HUES64 (cell line): ENCODE data around the gene GPANK1.

Experiments
- H3K27ac ChIP-seq: 2 replicates; pipeline ENCODE4 v1.7.0; 2013; ENCODE audit warnings: low read depth, low read length, inconsistent platforms
- H3K27me3 ChIP-seq: 2 replicates; pipeline ENCODE4 v1.6.1; 2013; ENCODE audit warnings: mild to moderate bottlenecking, low read length; ENCODE audit not compliant: insufficient read depth
- H3K36me3 ChIP-seq: 2 replicates; pipeline ENCODE4 v1.6.1; 2013; ENCODE audit warnings: mild to moderate bottlenecking, low read length; ENCODE audit not compliant: insufficient read depth
- H3K4me1 ChIP-seq: 2 replicates; pipeline ENCODE4 v1.6.1; 2013; ENCODE audit warnings: mild to moderate bottlenecking, low read length, moderate library complexity; ENCODE audit not compliant: insufficient read depth
- H3K4me3 ChIP-seq: 2 replicates; pipeline ENCODE4 v1.5.1; 2013; ENCODE audit warnings: mild to moderate bottlenecking, low read length, moderate library complexity
- H3K9ac ChIP-seq: 2 replicates; pipeline ENCODE4 v1.6.1; 2013; ENCODE audit warnings: mild to moderate bottlenecking, low read depth, low read length
- H3K9me3 ChIP-seq: 2 replicates; pipeline ENCODE4 v1.6.1; 2013; ENCODE audit warnings: low read depth, low read length; ENCODE audit not compliant: insufficient read depth
- WGBS: fragments of 150-250, 120-280 bp; methylation state at CpG from one replicate; pipeline ENCODE4 v1.1.7; 2013; ENCODE audit warnings: missing lambda C conversion rate; 5-methylcytosine and 5-hydroxymethylcytosine counted together

GPANK1 gene

DNA sequence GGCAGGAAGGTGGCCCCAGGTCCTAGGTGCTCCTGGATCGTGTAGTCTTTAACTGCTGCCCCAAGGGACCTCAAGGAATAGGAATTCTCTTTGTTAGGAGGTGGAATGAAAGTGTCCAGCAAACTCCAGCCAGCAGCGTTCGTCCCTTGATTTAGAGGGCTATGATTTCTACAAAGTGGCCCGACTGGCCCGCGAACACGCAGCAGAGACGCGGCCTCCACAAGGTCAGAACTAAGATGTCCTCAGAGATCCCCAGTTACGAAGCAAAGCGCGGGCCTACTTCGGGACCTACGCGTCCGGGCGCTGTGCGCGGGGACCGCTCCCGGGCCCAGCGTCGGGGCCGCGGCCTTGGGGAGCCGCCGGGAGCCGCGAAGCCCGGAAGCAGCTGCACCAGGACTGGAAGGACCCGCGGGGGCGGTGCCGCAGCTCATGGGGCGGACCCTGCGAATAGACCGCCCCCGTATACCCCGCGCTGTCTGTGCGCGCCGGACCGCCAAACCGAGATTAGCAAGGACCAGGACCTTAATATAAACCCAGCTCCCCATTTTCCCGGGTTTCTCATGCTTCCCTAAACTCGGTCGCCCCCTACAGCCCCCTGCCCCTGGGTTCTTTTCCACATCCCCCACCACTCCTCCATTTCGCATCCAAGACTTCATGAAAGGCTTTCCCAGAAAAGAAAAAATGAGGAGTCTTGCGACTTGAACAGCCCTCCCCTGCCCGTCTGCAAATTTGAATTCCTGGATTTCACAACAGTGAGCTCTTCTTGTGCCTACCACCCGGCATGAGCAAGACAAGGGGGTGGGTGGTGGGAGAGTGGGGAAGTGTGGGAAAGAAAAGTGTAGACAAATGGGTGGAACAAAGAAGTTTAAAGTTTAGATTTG lies 4.2 kb downstream of the GPANK1 start, which contains the start of gene C6orf47:
Gene C6orf47 (minus strand): TSS at position 398 of the 881 bp plus-strand sequence. CDS start 831 bp downstream, outside the sequence.
- Histone ChIP-seq H3K4me3 (peak within 1 kb of the TSS; percentile 83), H3K36me3 (peaks cover 38% of the 10 kb centered on the region), H3K9me3 (no peaks in the 10 kb centered on the region), H3K27ac (peak within 1 kb of the TSS; percentile 88), H3K27me3 (no peaks in the 10 kb centered on the region), H3K4me1 (peaks cover 19% of the 10 kb centered on the region), H3K9ac (peak within 1 kb of the TSS; percentile 91)
- 1% methylated on average over 52 of the region's 52 CpGs for WGBS

DNA sequence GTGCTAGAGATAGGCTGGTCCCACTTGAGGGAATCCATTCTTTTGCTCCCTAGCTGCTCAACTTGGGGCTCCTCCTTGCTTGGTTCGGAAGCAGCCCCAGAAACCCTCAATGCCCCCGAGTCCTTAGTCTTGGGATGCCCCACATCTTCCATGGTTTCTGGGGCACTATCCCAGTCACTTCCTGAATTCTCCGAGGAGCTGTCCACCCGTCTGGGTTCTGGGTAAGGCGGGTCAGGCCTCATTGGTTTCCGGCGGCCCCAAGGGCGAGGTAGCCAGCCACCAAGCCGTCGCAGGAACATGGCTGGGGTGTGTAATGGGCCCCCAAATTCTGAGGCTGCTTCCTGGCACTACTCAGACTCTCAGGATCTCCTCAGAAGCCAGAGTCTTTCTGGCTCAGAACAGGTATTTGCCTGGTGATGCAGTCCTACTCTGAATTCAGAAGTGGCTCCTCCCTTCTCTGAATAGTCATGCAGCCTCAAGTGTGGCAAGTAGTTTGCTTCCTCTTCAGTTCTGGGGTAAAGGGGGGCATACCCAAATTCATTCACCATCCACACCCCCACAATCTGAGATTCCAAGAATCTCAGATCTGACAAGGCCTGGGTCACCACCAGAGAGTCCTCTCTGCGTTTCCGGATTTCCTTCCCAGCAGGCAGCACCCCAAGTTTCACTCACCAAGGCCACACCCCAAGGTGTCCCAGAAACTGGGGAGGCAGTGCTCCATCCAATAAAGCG lies 5.0 kb downstream of the GPANK1 start:
- H3K9me3 ChIP-seq = no peaks in the 10 kb centered on the region
- peak overlapping the region; percentile 91 for H3K9ac ChIP-seq
- peaks cover 38% of the 10 kb centered on the region for H3K36me3 ChIP-seq
- H3K27me3 ChIP-seq = no peaks in the 10 kb centered on the region
- WGBS = 49% methylated on average over 13 of the region's 13 CpGs
- peak overlapping the region; percentile 88 for H3K27ac ChIP-seq
- H3K4me3 ChIP-seq = peak overlapping the region; percentile 83
- H3K4me1 ChIP-seq = peaks cover 19% of the 10 kb centered on the region

DNA sequence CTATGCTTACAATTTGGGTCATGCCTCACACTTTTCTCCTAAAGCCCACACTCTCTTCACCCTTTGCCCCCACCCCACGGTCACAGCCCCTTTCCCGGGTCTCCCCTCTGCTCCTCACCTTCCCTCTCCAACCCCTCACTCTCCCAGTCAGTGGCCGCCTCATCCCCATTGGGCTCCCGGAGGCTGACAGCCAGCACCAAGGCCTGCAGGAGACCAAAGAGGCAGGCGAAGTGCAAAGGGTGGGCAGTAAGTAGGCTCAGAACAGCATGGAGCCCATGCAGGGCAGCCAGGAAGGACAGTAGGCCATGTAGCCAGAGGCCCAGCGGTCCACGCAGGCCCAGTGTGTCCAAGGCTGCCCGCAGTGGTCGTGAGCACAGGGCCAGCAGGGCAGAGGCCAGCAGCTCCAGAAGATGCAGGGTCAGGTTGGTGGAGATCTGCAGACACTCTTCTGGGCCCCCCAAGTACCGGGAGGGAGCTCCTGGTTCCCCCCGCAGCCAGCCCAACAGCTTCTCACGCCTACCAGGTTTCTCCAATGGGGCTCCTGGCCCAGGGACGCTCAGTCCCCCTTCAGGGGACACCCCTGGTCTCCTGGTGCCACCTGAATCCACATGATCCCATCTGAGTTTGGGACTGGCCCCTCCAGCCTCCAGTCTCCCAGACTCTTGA lies 5.7 kb downstream of the GPANK1 start:
- Histone ChIP-seq H3K9ac (peak overlapping the region; percentile 91; the same call in 1 of the 2 replicates), H3K4me3 (peak overlapping the region; percentile 83), H3K4me1 (peaks cover 17% of the 10 kb centered on the region), H3K27me3 (no peaks in the 10 kb centered on the region), H3K36me3 (peaks cover 38% of the 10 kb centered on the region), H3K27ac (no peak overlapping the region), H3K9me3 (no peaks in the 10 kb centered on the region)
- 94% methylated on average over 13 of the region's 13 CpGs for WGBS

DNA sequence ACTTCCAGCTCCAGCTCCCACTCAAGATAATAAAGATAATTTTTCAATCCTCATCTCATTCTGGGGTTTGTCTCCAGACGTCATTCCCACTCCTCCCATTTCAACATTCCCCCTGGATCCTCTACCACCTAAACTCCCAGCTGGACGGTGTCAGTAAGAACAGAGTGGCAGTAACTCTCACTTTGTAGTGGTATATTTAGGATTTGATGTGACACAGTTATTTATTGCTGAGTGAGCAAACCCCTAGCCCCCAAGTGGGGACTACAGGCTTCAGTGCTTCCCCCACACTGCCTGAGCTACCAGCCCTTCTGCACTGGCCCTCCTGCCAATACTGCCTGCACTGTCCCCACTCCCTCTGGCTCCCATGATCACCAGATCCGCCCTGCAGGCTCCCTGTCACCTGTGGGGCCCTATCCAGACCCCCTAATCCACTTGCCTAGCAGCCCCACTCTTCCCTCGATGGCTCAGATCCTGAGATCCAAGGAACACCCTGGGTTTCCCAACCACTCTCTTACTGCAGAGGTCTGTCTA lies 6.6 kb downstream of the GPANK1 start:
- Histone ChIP-seq H3K27ac (no peak overlapping the region), H3K4me1 (peaks cover 9% of the 10 kb centered on the region), H3K9ac (no peak overlapping the region), H3K36me3 (peaks cover 29% of the 10 kb centered on the region), H3K27me3 (no peaks in the 10 kb centered on the region), H3K4me3 (no peak overlapping the region), H3K9me3 (no peaks in the 10 kb centered on the region)
- 89% methylated on average over 4 of the region's 4 CpGs for WGBS

DNA sequence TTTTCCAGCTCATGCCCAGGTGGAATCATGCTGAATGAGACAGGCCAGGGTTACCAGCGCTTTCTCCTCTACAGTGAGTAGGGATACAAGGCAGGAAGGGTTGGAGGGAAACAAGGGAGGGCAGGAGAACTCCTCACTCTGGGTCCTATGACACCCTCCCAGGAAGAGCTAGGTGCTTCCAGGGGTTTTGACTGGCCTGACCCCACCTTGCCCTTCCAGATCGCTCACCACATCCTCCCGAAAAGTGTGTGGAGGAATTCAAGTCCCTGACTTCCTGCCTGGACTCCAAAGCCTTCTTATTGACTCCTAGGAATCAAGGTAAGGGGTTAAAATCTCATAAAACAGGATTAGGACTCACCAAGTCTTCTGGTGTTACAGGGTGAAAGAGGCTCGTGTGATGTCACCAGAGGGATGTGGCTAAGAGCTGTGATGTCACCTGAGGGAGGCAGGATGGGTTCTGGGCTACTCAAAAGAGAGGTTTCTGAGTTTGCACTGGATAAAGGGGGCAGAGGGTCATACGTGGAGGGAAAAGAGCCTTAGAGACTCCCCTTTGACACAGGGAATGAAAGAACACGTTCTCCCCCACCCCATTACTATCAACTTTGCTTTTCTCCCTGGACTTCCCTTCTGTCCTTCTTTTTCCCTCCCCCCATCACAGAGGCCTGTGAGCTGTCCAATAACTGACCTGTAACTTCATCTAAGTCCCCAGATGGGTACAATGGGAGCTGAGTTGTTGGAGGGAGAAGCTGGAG lies 7.2 kb downstream of the GPANK1 start:
- H3K9ac ChIP-seq = no peak overlapping the region
- H3K36me3 ChIP-seq = peaks cover 22% of the 10 kb centered on the region
- no peaks in the 10 kb centered on the region for H3K27me3 ChIP-seq
- 92% methylated on average over 6 of the region's 6 CpGs for WGBS
- peaks cover 8% of the 10 kb centered on the region; the same call in 1 of the 2 replicates for H3K4me1 ChIP-seq
- no peak overlapping the region for H3K4me3 ChIP-seq
- no peak overlapping the region for H3K27ac ChIP-seq
- H3K9me3 ChIP-seq = no peaks in the 10 kb centered on the region

DNA sequence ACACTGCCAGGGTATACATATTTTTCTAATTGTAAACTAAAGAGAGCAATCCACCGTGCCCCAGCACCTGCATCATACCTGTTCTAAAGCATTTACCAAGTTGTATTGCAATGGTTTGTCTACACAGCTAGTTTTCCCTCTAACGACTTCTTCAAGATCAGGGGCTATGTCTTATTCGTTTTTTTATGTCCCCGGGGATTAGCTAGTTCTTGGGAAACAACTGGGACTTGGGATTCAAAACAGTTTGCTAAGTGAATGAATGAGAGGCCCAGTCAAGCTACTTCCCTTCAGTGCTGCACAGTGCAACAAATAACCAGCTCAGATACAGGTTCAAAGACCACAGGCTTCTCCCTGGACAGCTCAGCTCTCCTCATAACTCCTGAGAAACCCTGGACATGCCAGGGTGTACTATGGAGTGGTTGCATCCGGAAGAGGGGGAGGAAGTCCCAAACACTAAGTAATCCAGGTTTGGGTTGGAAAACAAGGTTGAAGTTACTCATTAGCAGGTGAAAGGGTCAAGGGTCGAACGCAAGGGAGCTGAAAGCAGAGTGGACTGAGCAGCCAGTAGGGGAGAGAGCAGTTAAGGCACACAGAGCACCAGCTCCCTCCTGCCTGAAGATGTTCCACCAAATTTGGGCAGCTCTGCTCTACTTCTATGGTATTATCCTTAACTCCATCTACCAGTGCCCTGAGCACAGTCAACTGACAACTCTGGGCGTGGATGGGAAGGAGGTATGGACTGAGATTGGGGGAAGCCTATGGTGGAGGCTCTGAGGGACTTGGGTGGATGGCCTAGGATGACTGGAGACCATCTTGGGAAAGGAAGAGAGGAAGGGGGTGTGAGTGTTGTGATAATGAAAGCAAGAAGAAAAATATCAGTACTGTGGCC lies 9.2 kb downstream of the GPANK1 start, which contains the start of gene APOM:
Gene APOM (plus strand): TSS at position 546 of the 889 bp plus-strand sequence. CDS start 73 bp downstream, at position 619.
- 90% methylated on average over 8 of the region's 8 CpGs for WGBS
- Histone ChIP-seq H3K9ac (no peak within 1 kb of the TSS), H3K4me3 (no peak within 1 kb of the TSS), H3K9me3 (no peaks in the 10 kb centered on the region), H3K27me3 (no peaks in the 10 kb centered on the region), H3K27ac (no peak within 1 kb of the TSS), H3K36me3 (peaks cover 16% of the 10 kb centered on the region), H3K4me1 (peaks cover 10% of the 10 kb centered on the region; the same call in 1 of the 2 replicates)

DNA sequence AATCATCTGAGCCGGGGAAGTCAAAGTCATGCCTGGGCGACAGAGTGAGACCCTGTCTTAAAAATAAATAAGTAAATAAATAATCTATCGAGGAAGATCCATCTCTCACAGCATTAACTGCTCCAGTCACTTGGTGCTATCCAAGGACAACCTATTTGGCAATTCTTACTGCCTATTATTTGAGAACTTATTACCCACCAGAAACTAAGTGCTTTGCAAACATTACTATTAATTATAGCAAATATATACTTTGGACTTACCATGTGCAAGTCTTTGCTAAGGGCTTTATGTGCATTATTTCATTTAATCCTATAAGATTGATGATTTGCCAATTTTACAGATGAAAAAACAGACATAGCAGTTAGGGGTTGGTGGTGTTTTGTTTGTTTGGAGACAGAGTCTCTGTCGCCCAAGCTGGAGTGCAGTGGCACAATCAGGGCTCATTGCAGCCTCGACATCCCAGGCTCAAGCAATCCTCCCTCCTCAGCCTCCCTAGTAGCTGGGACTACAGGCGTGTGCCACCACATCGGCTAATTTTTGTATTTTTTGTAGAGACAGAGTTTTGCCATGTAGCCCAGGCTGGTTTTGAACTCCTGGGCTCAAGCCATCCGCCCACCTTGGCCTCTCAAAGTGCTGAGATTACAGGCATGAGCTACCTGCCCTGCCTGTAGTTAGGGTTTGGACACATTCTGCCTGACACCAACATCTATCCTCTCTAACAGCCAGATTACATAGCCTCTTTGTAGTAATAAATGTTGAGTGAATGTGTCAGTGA lies 10.0 kb downstream of the GPANK1 start:
- H3K27me3 ChIP-seq = no peaks in the 10 kb centered on the region
- no peak overlapping the region for H3K4me3 ChIP-seq
- H3K9ac ChIP-seq = no peak overlapping the region
- 88% methylated on average over 8 of the region's 8 CpGs for WGBS
- peaks cover 24% of the 10 kb centered on the region for H3K36me3 ChIP-seq
- peaks cover 10% of the 10 kb centered on the region; the same call in 1 of the 2 replicates for H3K4me1 ChIP-seq
- H3K27ac ChIP-seq = no peak overlapping the region
- H3K9me3 ChIP-seq = no peaks in the 10 kb centered on the region

DNA sequence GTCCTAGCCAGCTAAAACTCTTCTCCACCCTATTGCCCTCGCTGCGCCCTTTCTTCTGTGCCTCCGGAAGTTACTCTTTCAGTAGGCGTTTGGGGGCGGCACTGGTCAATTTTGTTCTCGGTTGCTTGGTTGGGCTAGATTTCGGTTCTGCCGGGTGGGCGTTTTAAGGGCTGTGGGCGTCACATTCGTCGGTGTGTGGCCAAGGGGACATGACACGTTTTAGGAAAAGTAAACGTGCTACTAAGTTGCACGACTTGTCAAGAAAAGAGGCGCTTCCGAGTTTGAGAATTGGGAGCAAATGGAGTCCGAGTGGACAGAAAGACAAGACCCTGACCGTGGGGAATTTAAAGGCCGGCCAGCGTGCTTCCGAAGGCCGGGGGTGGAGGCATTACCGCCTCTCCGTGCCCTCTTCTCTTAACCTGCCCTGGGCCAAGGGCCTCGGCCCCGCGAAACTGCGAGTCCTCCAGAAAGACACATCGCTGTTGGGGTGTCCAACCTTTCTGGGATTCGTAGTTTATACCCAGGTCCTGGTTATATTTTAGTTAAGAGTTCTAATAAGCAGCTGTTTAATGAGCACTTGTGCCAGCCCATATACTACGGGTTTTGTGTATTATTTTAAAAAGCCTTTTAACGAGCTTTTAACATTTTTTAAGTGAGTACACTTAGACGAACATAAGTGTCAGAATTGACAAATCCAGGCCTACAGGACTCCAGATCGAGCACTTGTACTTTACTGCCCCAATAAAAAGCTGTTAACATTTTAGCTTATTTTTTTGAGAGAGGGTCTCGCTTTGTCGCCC lies 11.7 kb downstream of the GPANK1 start:
- Histone ChIP-seq H3K4me3 (peak overlapping the region; percentile 98), H3K4me1 (peaks cover 6% of the 10 kb centered on the region; the same call in 1 of the 2 replicates), H3K27me3 (no peaks in the 10 kb centered on the region), H3K36me3 (peaks cover 39% of the 10 kb centered on the region), H3K27ac (peak overlapping the region; percentile 100), H3K9ac (peak overlapping the region; percentile 98), H3K9me3 (no peaks in the 10 kb centered on the region)
- WGBS = 17% methylated on average over 37 of the region's 37 CpGs
